H1 (cell line): ENCODE measurements around the gene PRKCI. TPM values are rescaled to one million over a fixed set of nuclear protein-coding genes. Genes with fewer than 3 reads are reported as not detected.
A peak's percentile ranks its signal among the peaks of the same experiment; 100 is the strongest.

Source experiments
- BRCA1 ChIP-seq: IDR thresholded peaks from 2 replicates; pipeline ENCODE4 v1.6.1; 2012; ENCODE audit warnings: low read depth, low read length, improper control_type of control experiment
- CBX8 ChIP-seq: fragments of 300-800, 300-1000 bp; sonication (generic); IDR thresholded peaks from 2 replicates; pipeline ENCODE4 v1.7.1; 2016; ENCODE audit warnings: low read depth, low read length, borderline replicate concordance
- CEBPB ChIP-seq: IDR thresholded peaks from 2 replicates; pipeline ENCODE4 v1.6.1; 2012; ENCODE audit warnings: low read depth, low read length
- EP300 ChIP-seq, 2 experiments: IDR thresholded peaks; 1 replicate in 1 of 2; 2 replicates in 1 of 2; pipeline ENCODE4 v1.6.1; 2011 to 2012; ENCODE audit warnings: low read depth in 2 of 2, low read length in 2 of 2, mild to moderate bottlenecking in 2 of 2, borderline replicate concordance in 1 of 2, inconsistent platforms in 1 of 2, moderate library complexity in 1 of 2
- FOSL1 ChIP-seq: IDR thresholded peaks from 2 replicates; pipeline ENCODE4 v1.6.1; 2011; ENCODE audit warnings: mild to moderate bottlenecking, low read depth, low read length, moderate library complexity; ENCODE audit not compliant: insufficient read depth
- GTF2F1 ChIP-seq: IDR thresholded peaks from 2 replicates; pipeline ENCODE4 v1.6.1; 2012; ENCODE audit warnings: low read depth, low read length, improper control_type of control experiment, borderline replicate concordance
- HDAC2 ChIP-seq, 2 experiments: fragments of 300-600 bp in 1 of 2; sonication (generic) in 1 of 2; IDR thresholded peaks; 2 replicates each; pipeline ENCODE4 v1.6.1; 2011 to 2012; ENCODE audit warnings: low read depth in 2 of 2, low read length in 2 of 2, mild to moderate bottlenecking in 2 of 2, moderate library complexity in 2 of 2, borderline replicate concordance in 1 of 2, inconsistent platforms in 1 of 2
- JUN ChIP-seq: IDR thresholded peaks from 2 replicates; pipeline ENCODE4 v1.6.1; 2011; ENCODE audit warnings: low read depth, mild to moderate bottlenecking, improper control_type of control experiment, low read length
- JUND ChIP-seq: IDR thresholded peaks from 2 replicates; pipeline ENCODE4 v1.6.1; 2011; ENCODE audit warnings: mild to moderate bottlenecking, improper control_type of control experiment, low read length
- KDM4A ChIP-seq: IDR thresholded peaks from one replicate; pipeline ENCODE4 v1.7.1; 2012; ENCODE audit warnings: low read depth, mild to moderate bottlenecking, moderate library complexity, low read length, inconsistent platforms; ENCODE audit not compliant: severe bottlenecking
- KDM5A ChIP-seq: fragments of 200-600 bp; IDR thresholded peaks from 2 replicates; pipeline ENCODE4 v1.7.1; 2012; ENCODE audit warnings: mild to moderate bottlenecking, low read length, inconsistent platforms, mixed read lengths
- RAD21 ChIP-seq, 2 experiments: IDR thresholded peaks in 1 of 2; conservative IDR thresholded peaks in 1 of 2; 2 replicates each; pipeline ENCODE4 v1.6.1; 2011; ENCODE audit warnings: low read depth in 2 of 2, low read length in 2 of 2, improper control_type of control experiment in 1 of 2, inconsistent platforms in 1 of 2, mild to moderate bottlenecking in 1 of 2, moderate library complexity in 1 of 2
- RFX5 ChIP-seq: IDR thresholded peaks from 2 replicates; pipeline ENCODE4 v1.6.1; 2011; ENCODE audit warnings: low read depth, low read length, improper control_type of control experiment, borderline replicate concordance
- SAP30 ChIP-seq: fragments of 300-600 bp; sonication (generic); IDR thresholded peaks from 2 replicates; pipeline ENCODE4 v1.7.1; 2012; ENCODE audit warnings: low read length, moderate library complexity, mild to moderate bottlenecking, inconsistent platforms; ENCODE audit not compliant: insufficient read depth, insufficient replicate concordance
- SP2 ChIP-seq: IDR thresholded peaks from 2 replicates; pipeline ENCODE4 v1.6.1; 2012; ENCODE audit warnings: mild to moderate bottlenecking, low read length, inconsistent platforms
- TAF1 ChIP-seq: IDR thresholded peaks from 2 replicates; pipeline ENCODE4 v1.6.1; 2011; ENCODE audit warnings: mild to moderate bottlenecking, low read depth, low read length
- TAF7 ChIP-seq: optimal IDR thresholded peaks from 2 replicates; pipeline ENCODE3; 2011; ENCODE audit warnings: low read depth, mild to moderate bottlenecking, inconsistent platforms, low read length, moderate library complexity, borderline replicate concordance
- TBP ChIP-seq: IDR thresholded peaks from 2 replicates; pipeline ENCODE4 v1.6.1; 2011; ENCODE audit warnings: low read depth, low read length, improper control_type of control experiment
- TEAD4 ChIP-seq: IDR thresholded peaks from 2 replicates; pipeline ENCODE4 v1.6.1; 2012; ENCODE audit warnings: low read depth, low read length, inconsistent platforms, mixed read lengths
- USF2 ChIP-seq: IDR thresholded peaks from 2 replicates; pipeline ENCODE4 v1.6.1; 2011; ENCODE audit warnings: low read length, improper control_type of control experiment
- ZNF274 ChIP-seq: IDR thresholded peaks from 2 replicates; pipeline ENCODE4 v1.7.0; 2012; ENCODE audit warnings: low read length, borderline replicate concordance; ENCODE audit errors: extremely low read depth
- polyA plus RNA-seq, 7 experiments: library from polyadenylated mRNA; depleted of rRNA in 3 of 7; stranded (reverse) in 5 of 7; unstranded in 2 of 7; fragments of >200 nt in 5 of 7; fragments of 200-250 nt in 2 of 7; gene quantifications; 1 replicate in 5 of 7; 2 replicates in 1 of 7; 4 replicates in 1 of 7; pipeline versions ENCODE4 v1.2.1 to v1.2.3, GENCODE V29; 2011 to 2013; ENCODE audit warnings: missing spikeins in 2 of 7, mixed read lengths in 2 of 7
- total RNA-seq: library from RNA; stranded (reverse); fragmentation: NEBNext Ultra II Directional; extraction: Animal tissue kit (Norgen Biotek cat#: 25700); gene quantifications from 2 replicates; pipeline ENCODE4 v1.2.1, GENCODE V29; 2021

The PRKCI gene
- total and polyA plus RNA-seq, 2 of the 8 experiments (the other 6 are each of a cell fraction or from before 2014, with no cell fraction given) = 24.3 to 100.0 TPM

DNA sequence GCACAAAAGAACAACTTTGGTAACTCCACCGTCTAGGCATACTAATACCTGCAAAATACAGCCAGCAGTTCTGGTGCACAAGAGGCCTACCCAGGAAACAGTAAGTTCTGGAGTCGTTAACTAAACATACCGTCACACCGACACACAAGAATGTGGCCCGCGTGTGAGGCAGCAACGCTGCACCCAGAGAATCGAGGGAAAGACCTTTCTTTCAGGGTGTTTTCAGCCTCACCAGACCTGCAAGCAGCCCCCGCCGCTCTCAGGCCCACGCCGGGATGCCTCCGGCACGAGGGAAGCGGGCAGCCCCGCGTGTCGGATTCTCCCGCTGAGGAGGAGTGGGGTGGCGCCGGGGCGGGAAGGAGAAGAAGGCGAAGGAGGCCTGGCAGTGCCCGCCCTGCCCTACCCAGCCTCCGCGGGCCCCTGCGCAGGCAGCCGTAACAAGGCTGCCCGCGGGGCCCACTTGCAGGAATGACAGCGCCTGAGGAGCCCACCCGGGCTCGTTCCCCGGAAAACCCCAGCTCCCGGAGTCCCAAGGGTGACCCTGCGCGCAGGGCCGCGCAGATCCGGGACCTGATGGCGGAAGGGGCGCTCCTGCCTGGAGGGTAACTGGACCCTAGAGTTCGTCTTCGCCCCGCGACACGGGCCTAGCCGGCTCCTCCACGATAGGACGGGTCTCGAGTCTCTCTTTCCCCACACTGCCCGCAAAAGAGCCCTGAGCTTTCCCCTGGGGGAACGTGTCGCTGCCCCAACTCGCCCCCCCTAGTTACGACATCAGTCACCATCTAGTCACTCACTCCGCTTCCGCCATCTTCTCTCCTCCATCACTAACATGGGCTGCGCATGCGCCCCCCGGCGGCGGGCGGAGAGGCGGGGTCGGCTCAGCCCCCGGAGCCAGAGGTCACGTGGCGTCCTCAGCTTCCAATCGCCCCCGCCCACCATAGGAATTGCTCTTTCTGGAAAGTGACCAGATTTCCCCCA lies 41.0 kb upstream of the PRKCI start, which contains the start of gene PHC3 (continued):
- TF ChIP-seq GTF2F1 (no peak), HDAC2 (IDR thresholded peaks at IDR 0.05; ENCODE audit: borderline replicate concordance in 1 of 2, low read depth in 2 of 2, low read length in 2 of 2) (peak in 1 of 2 experiments; percentile 93; a peak in 2 of 4 replicates), TBP (peak; percentile 79), JUN (no peak), KDM4A (peak; percentile 82), CEBPB (peak; percentile 63), JUND (no peak), TAF7 (peak; percentile 53), FOSL1 (no peak), EP300 (IDR thresholded peaks at IDR 0.05; ENCODE audit: borderline replicate concordance in 1 of 2, low read depth in 2 of 2, low read length in 2 of 2) (no peak), ZNF274 (no peak), BRCA1 (no peak), SAP30 (no peak), SP2 (no peak), TEAD4 (no peak), RAD21 (IDR thresholded peaks at IDR 0.05 in 1 of 2, conservative IDR thresholded peaks at IDR 0.05 in 1 of 2; ENCODE audit: low read depth in 2 of 2, low read length in 2 of 2) (no peak), USF2 (peak; percentile 94), RFX5 (no peak), CBX8 (no peak), TAF1 (peak; percentile 84), KDM5A (0 out of 2 replicates have a peak, but pooled peaks have one; percentile 40)
